NCI-H2196 treated with DMSO at 0.1 percent for 48 hours (cell line): ENCODE data around the gene DENND1B.
"Not testable (repeated sequence)": the region's sequence is repeated elsewhere in the genome, so short reads cannot be mapped to it uniquely, and the experiment has no call there.

ENCODE experiments used
- DNase-seq: peaks from one replicate; lab custom pipeline; 2025; ENCODE audit not compliant: unreplicated experiment; lab: John Stamatoyannopoulos, UW

Gene DENND1B

GRCh38 chr1:197633447-197634078, 141.7 kb downstream of the DENND1B start:
- peak; percentile 43 for DNase-seq

GRCh38 chr1:197632651-197633050, 142.6 kb downstream of the DENND1B start:
- no peak for DNase-seq

- DNase-seq = no peak
Measured at GRCh38 chr1:197632005-197632404, 143.3 kb downstream of the DENND1B start.

- DNase-seq = no peak
Measured at GRCh38 chr1:197622371-197622770, 152.9 kb downstream of the DENND1B start.

GRCh38 chr1:197621761-197622160, 153.5 kb downstream of the DENND1B start:
- DNase-seq = no peak

- DNase-seq = no peak
Measured at GRCh38 chr1:197620714-197621163, 154.5 kb downstream of the DENND1B start.

- DNase-seq = no peak
Measured at GRCh38 chr1:197619008-197619640, 156.2 kb downstream of the DENND1B start.

- no peak for DNase-seq
Measured at GRCh38 chr1:197618061-197618460, 157.2 kb downstream of the DENND1B start.

- DNase-seq = no peak
Measured at GRCh38 chr1:197615693-197616011, 159.6 kb downstream of the DENND1B start.

GRCh38 chr1:197614916-197615692, 160.2 kb downstream of the DENND1B start:
- peak; percentile 24 for DNase-seq

- DNase-seq = no peak
Measured at GRCh38 chr1:197606168-197606845, 169.0 kb downstream of the DENND1B start.

GRCh38 chr1:197604302-197604701, 171.0 kb downstream of the DENND1B start:
- no peak for DNase-seq

GRCh38 chr1:197600751-197601150, 174.5 kb downstream of the DENND1B start:
- DNase-seq = no peak

GRCh38 chr1:197599789-197600188, 175.5 kb downstream of the DENND1B start:
- no peak for DNase-seq

- DNase-seq = no peak
Measured at GRCh38 chr1:197598935-197599334, 176.3 kb downstream of the DENND1B start.

GRCh38 chr1:197595304-197595904, 179.9 kb downstream of the DENND1B start:
- no peak for DNase-seq

GRCh38 chr1:197590687-197591086, 184.6 kb downstream of the DENND1B start:
- DNase-seq = no peak

- no peak for DNase-seq
Measured at GRCh38 chr1:197585809-197586208, 189.5 kb downstream of the DENND1B start.

GRCh38 chr1:197577580-197577979, 197.7 kb downstream of the DENND1B start:
- no peak for DNase-seq

GRCh38 chr1:197575531-197575930, 199.7 kb downstream of the DENND1B start:
- not testable (repeated sequence) for DNase-seq

- no peak for DNase-seq
Measured at GRCh38 chr1:197572169-197572568, 203.1 kb downstream of the DENND1B start.
